ENCODE data around the gene COL4A2. TPM values are rescaled to one million over a fixed set of nuclear protein-coding genes. Genes with fewer than 3 reads are reported as not detected.

Gene COL4A2
- polyA plus RNA-seq, 2 of the 4 experiments (the other 2 are of a cell fraction) = 46.9 to 119 TPM

- ATAC-seq (no peak), FAIRE-seq (no peak), DNase-seq (ENCODE audit: low read depth in 1 of 2, low spot score in 1 of 2) (no peak)
- CTCF ChIA-PET = interaction anchor here (0.6 to 1.9 kb wide), 4 partner anchors 9 to 339 kb away, joined by 3 to 7 read pairs (median 4); no protein-coding TSS in a partner anchor
- Histone ChIP-seq H3K4me3 (no peak overlapping the region), H3K9me3 (no peaks in the 10 kb centered on the region), H3K4me1 (peaks cover 26% of the 10 kb centered on the region), H3K4me2 (no peak overlapping the region), H3K27ac (no peak overlapping the region)
- POLR2A ChIA-PET = no interaction called here
- WGBS (ENCODE audit: missing lambda C conversion rate) = 58% methylated on average over 3 of the region's 3 CpGs
- TF ChIP-seq CHD2 (IDR thresholded peaks at IDR 0.05; ENCODE audit: low read length, partially characterized antibody) (no peak), USF2 (IDR thresholded peaks at IDR 0.05) (no peak), HMGXB4 (CRISPR knock-in tag; IDR thresholded peaks at IDR 0.05; ENCODE audit: borderline replicate concordance) (no peak), ZNF302 (CRISPR knock-in tag; IDR thresholded peaks at IDR 0.05) (no peak), HEYL (CRISPR knock-in tag; IDR thresholded peaks at IDR 0.05) (no peak), HDAC2 (IDR thresholded peaks at IDR 0.05) (no peak), ZSCAN20 (CRISPR knock-in tag; IDR thresholded peaks at IDR 0.05) (no peak), EP300 (IDR thresholded peaks at IDR 0.05) (no peak), EHMT2 (IDR thresholded peaks at IDR 0.05; ENCODE audit: low read depth) (no peak), MAFK (IDR thresholded peaks at IDR 0.05; ENCODE audit: partially characterized antibody) (no peak), CBX8 (IDR thresholded peaks at IDR 0.05) (no peak)
- TF ChIP-seq, protein P1, sequence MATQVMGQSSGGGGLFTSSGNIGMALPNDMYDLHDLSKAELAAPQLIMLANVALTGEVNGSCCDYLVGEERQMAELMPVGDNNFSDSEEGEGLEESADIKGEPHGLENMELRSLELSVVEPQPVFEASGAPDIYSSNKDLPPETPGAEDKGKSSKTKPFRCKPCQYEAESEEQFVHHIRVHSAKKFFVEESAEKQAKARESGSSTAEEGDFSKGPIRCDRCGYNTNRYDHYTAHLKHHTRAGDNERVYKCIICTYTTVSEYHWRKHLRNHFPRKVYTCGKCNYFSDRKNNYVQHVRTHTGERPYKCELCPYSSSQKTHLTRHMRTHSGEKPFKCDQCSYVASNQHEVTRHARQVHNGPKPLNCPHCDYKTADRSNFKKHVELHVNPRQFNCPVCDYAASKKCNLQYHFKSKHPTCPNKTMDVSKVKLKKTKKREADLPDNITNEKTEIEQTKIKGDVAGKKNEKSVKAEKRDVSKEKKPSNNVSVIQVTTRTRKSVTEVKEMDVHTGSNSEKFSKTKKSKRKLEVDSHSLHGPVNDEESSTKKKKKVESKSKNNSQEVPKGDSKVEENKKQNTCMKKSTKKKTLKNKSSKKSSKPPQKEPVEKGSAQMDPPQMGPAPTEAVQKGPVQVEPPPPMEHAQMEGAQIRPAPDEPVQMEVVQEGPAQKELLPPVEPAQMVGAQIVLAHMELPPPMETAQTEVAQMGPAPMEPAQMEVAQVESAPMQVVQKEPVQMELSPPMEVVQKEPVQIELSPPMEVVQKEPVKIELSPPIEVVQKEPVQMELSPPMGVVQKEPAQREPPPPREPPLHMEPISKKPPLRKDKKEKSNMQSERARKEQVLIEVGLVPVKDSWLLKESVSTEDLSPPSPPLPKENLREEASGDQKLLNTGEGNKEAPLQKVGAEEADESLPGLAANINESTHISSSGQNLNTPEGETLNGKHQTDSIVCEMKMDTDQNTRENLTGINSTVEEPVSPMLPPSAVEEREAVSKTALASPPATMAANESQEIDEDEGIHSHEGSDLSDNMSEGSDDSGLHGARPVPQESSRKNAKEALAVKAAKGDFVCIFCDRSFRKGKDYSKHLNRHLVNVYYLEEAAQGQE (IDR thresholded peaks at IDR 0.05) = no peak
Measured at GRCh38 chr13:110300090-110300815, 6.8 kb upstream of the COL4A2 start.

DNA sequence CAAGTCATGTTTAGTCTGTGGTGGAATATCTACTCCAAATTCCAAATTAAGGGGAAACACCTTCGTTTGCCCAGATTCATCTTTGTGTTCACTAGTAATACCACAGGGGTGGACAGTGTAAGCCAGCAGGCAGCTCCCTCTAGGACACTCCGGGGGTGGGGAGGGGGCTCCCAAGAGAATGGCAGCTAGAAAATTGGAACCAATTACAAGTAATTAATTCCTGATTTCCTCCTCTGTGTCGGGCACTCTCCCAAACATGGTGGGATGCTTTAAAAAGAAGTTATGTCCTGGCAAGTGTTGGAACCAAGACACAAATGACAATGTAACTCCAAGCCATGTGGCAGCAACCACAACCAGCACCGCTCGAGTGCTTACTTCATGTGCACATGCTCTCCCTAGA is 6.0 kb upstream of the COL4A2 start:
- ChIA-PET CTCF (interaction anchor here (1.1 to 1.9 kb wide), 3 partner anchors 10 to 132 kb away, joined by 3 to 7 read pairs (median 6); no protein-coding TSS in a partner anchor), POLR2A (no interaction called here)
- no peak overlapping the region for H3K4me2 ChIP-seq
- H3K27ac ChIP-seq = no peak overlapping the region
- no peak overlapping the region for H3K4me3 ChIP-seq
- TF ChIP-seq HMGXB4 (CRISPR knock-in tag; IDR thresholded peaks at IDR 0.05; ENCODE audit: borderline replicate concordance) = no peak
- TF ChIP-seq RNF2 (IDR thresholded peaks at IDR 0.05; ENCODE audit: borderline replicate concordance, low read depth) = no peak
- no peak for TF ChIP-seq RAD21 (conservative IDR thresholded peaks at IDR 0.05 in 1 of 2, IDR thresholded peaks at IDR 0.05 in 1 of 2)
- TF ChIP-seq NR3C1 (IDR thresholded peaks at IDR 0.05) = no peak
- no peak for TF ChIP-seq HOXB13 (CRISPR knock-in tag; IDR thresholded peaks at IDR 0.05; ENCODE audit: low read depth)
- no peak for TF ChIP-seq CTCF (IDR thresholded peaks at IDR 0.05)
- no peak for TF ChIP-seq FOXS1 (CRISPR knock-in tag; IDR thresholded peaks at IDR 0.05)
- no peak for TF ChIP-seq HDAC2 (IDR thresholded peaks at IDR 0.05)
- ATAC-seq (no peak), FAIRE-seq (no peak), DNase-seq (ENCODE audit: low read depth in 1 of 2, low spot score in 1 of 2) (no peak)
- 62% methylated on average over 5 of the region's 5 CpGs for WGBS (ENCODE audit: missing lambda C conversion rate)
- peaks cover 32% of the 10 kb centered on the region for H3K4me1 ChIP-seq
- H3K9me3 ChIP-seq = no peaks in the 10 kb centered on the region
